ENCODE results near the gene TAF15. TPM values are rescaled to one million over a fixed set of nuclear protein-coding genes. Genes with fewer than 3 reads are reported as not detected.

TAF15 gene
- polyA plus RNA-seq, 1 experiment, result 51.6 TPM

DNA sequence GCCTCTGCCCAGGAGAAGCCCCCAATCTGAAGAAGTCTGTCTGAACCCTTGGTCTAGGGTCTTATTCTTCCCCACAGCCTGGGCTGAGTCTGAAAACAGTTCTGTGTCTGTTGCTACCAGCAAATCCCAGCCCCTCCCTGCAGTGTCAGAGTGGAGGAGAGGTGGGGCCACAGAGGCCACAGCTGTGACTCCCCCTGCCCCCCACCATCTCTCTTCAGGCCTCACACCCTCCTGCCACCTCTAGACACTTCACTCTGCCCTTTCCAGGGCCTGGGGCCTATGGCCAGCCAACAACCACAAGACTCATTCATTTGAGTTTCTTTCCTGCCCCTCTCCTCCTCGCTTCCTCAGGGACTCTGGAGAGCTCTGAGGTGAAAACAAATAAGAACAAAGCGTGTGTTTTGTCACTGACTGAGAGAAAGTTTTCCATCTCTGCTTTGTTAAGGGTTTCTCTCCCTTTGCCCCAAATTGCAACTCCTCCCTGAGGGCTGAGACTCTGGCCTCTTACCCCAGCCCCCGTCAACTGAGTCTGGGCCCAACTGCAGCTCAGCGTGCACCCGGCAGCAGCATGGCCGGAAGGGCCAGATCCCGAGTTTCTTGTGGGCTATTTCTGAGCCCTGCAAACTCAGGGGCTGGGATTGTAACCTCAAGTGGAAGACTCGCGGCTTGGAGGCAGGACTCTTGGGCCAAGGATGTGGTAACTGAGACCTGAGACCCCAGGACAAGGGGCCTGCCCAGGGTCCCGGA is 35.4 kb upstream of the TAF15 start:
- no peaks in the 10 kb centered on the region; the same call in 1 of the 2 replicates for H3K9me3 ChIP-seq (ENCODE audit: control insufficient read depth, insufficient read depth, low read length)
- H3K27ac ChIP-seq (ENCODE audit: low read depth, low read length), result no peak overlapping the region
- TF ChIP-seq, protein P1, sequence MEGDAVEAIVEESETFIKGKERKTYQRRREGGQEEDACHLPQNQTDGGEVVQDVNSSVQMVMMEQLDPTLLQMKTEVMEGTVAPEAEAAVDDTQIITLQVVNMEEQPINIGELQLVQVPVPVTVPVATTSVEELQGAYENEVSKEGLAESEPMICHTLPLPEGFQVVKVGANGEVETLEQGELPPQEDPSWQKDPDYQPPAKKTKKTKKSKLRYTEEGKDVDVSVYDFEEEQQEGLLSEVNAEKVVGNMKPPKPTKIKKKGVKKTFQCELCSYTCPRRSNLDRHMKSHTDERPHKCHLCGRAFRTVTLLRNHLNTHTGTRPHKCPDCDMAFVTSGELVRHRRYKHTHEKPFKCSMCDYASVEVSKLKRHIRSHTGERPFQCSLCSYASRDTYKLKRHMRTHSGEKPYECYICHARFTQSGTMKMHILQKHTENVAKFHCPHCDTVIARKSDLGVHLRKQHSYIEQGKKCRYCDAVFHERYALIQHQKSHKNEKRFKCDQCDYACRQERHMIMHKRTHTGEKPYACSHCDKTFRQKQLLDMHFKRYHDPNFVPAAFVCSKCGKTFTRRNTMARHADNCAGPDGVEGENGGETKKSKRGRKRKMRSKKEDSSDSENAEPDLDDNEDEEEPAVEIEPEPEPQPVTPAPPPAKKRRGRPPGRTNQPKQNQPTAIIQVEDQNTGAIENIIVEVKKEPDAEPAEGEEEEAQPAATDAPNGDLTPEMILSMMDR (IDR thresholded peaks at IDR 0.05; ENCODE audit: low read depth, low read length), result no peak
- ChIA-PET POLR2A (no interaction called here), CTCF (interaction anchor here (1.1 to 6.6 kb wide), 3 partner anchors 10 to 35 kb away, joined by 5 to 45 read pairs (median 33); no protein-coding TSS in a partner anchor)
- no peak for DNase-seq (ENCODE audit: low read depth, low spot score)
- H3K27me3 ChIP-seq (ENCODE audit: control insufficient read depth, insufficient read depth, low read length), result peaks cover 13% of the 10 kb centered on the region
- H3K4me3 ChIP-seq (ENCODE audit: low read depth, low read length), result no peak overlapping the region

DNA sequence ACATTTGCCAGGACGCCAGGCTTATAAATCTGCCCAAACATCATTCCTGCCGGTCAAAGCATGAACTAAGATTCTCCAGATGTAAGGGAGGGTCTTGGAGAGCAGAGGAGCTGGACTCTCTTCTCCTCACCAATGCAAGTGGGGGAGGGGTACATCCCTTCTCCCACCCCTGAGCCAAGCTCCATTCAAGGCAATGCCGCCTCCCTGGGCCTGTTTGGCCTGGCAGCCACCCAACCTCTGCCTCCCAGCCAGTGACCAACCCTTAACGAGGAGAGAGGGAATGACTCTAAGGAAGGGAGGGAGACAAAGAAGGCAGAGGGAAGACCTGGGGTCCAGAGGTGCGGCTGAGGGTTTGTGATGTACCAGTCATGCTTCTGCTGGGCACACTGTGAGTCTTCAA is 34.8 kb upstream of the TAF15 start:
- ChIA-PET POLR2A (no interaction called here), CTCF (interaction anchor here (0.6 to 6.6 kb wide), 5 partner anchors 10 to 34 kb away, joined by 3 to 45 read pairs (median 5); no protein-coding TSS in a partner anchor)
- H3K27ac ChIP-seq (ENCODE audit: low read depth, low read length), result no peak overlapping the region
- DNase-seq (ENCODE audit: low read depth, low spot score), result no peak
- peaks cover 19% of the 10 kb centered on the region for H3K27me3 ChIP-seq (ENCODE audit: control insufficient read depth, insufficient read depth, low read length)
- H3K4me3 ChIP-seq (ENCODE audit: low read depth, low read length), result no peak overlapping the region
- TF ChIP-seq, protein P1 (IDR thresholded peaks at IDR 0.05; ENCODE audit: low read depth, low read length), result no peak
- H3K9me3 ChIP-seq (ENCODE audit: control insufficient read depth, insufficient read depth, low read length), result no peaks in the 10 kb centered on the region; the same call in 1 of the 2 replicates

DNA sequence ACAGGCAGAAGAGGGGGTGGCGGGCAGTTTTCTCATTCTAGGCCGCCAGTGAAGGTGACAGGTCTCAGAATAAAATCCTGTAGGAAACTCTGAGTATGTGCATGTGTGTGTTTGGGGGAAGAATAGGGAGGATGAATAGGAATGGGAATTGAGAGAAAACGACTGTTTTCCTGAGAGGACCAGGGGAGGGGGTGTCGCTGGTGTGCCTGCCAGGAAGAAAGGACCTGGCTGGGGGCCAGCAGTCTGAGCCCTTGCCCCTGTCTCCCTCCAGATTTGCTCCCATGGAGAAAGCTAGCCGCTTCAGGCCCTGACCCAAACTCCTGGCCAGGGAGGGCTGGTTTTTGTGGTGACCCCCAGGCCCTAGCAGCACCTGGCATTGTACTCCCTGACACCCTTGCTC is 34.2 kb upstream of the TAF15 start:
- TF ChIP-seq, protein P1 (IDR thresholded peaks at IDR 0.05; ENCODE audit: low read depth, low read length), result no peak
- ChIA-PET POLR2A (no interaction called here), CTCF (interaction anchor here (0.6 to 6.6 kb wide), 6 partner anchors 11 to 212 kb away, joined by 3 to 45 read pairs (median 5); no protein-coding TSS in a partner anchor)
- H3K9me3 ChIP-seq (ENCODE audit: control insufficient read depth, insufficient read depth, low read length), result no peaks in the 10 kb centered on the region; the same call in 1 of the 2 replicates
- no peak overlapping the region for H3K27ac ChIP-seq (ENCODE audit: low read depth, low read length)
- no peak overlapping the region for H3K4me3 ChIP-seq (ENCODE audit: low read depth, low read length)
- peaks cover 16% of the 10 kb centered on the region for H3K27me3 ChIP-seq (ENCODE audit: control insufficient read depth, insufficient read depth, low read length)
- DNase-seq (ENCODE audit: low read depth, low spot score), result no peak

DNA sequence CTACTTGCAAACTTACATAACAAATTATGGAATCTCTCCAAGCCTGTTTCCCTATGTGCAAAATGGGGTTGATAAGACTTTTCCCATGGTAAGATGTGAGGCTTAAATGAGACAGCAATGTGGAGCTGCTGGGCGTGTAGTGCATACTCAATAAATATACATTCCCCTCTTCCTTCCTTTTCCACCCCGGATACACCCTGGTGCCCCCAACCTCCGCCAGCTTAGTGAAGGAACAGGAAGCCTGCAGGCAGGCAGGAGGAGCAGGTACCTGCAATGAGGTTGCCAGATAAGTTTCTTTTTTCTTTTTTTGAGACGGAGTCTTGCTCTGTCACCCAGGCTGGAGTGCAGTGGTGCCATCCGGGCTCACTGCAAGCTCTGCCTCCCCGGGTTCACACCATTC is 33.7 kb upstream of the TAF15 start:
- Histone ChIP-seq H3K27ac (ENCODE audit: low read depth, low read length) (no peak overlapping the region), H3K9me3 (ENCODE audit: control insufficient read depth, insufficient read depth, low read length) (no peaks in the 10 kb centered on the region; the same call in 1 of the 2 replicates), H3K4me3 (ENCODE audit: low read depth, low read length) (no peak overlapping the region), H3K27me3 (ENCODE audit: control insufficient read depth, insufficient read depth, low read length) (peaks cover 16% of the 10 kb centered on the region)
- TF ChIP-seq, protein P1 (IDR thresholded peaks at IDR 0.05; ENCODE audit: low read depth, low read length), result no peak
- CTCF ChIA-PET, result interaction anchor here (0.6 to 6.6 kb wide), 3 partner anchors 12 to 212 kb away, joined by 3 to 45 read pairs (median 33); no protein-coding TSS in a partner anchor
- DNase-seq (ENCODE audit: low read depth, low spot score), result no peak
- POLR2A ChIA-PET, result no interaction called here

DNA sequence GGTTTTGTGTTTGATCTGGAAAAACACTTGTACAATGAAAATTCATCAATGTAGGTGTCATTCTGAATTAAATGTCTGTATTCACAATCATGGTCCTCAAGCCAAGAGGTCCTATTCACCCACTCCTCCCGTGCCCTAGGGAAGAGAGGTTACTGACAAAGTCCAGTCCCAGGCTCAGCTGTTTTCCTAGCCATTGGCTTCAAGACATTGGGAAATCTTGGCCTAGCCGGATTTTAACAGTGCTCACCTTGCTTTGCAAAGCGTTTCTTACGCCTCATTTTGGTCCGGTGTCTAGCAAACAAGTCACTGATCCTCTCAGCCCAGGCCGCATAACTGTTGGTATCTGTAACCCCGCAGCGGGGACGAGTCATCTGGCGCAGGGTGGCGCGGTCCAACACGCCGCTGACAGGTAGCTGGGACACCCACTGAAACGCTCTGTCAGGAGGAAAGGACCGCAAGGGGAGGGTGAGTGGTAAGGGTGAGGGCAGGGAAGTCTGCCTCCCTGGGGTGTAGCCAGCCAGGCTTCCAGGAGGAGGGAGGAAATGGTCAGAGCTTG is 30.6 kb upstream of the TAF15 start:
- ChIA-PET CTCF (interaction anchor here (0.9 to 4.5 kb wide), 4 partner anchors 14 to 30 kb away, joined by 3 to 30 read pairs (median 9); partner anchors contain the start of gene TAF15), POLR2A (no interaction called here)
- TF ChIP-seq, protein P1 (IDR thresholded peaks at IDR 0.05; ENCODE audit: low read depth, low read length), result no peak

More for the DNA sequence above, 30.6 kb upstream of the TAF15 start:
- Histone ChIP-seq H3K9me3 (ENCODE audit: control insufficient read depth, insufficient read depth, low read length) (no peaks in the 10 kb centered on the region; the same call in 1 of the 2 replicates), H3K4me3 (ENCODE audit: low read depth, low read length) (no peak overlapping the region), H3K27me3 (ENCODE audit: control insufficient read depth, insufficient read depth, low read length) (peaks cover 14% of the 10 kb centered on the region), H3K27ac (ENCODE audit: low read depth, low read length) (no peak overlapping the region)
- no peak for DNase-seq (ENCODE audit: low read depth, low spot score)

Data from AG04450 (cell line).